ENCODE results near the gene GALNTL6.

The GALNTL6 gene

DNA sequence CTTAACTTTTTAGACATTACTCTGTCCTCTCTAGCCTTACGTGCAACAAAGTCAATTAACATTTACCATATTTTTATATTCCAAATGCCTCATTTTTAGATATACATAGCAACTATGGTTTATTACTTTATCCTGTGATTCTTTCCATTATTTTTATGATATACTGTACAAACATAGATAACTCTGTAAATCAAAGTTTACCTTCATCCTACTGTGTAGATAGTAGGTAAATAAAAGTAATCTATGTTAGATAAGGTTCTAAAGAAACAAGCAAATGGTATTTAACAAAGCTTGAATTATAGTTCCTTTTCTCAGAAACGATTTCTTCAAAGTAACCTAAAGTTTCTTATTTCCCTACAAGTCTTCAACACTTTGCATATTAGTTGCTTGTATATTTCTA, 350.0 kb downstream of the GALNTL6 start:
- Histone ChIP-seq H3F3A (ENCODE audit: low read depth) (no peaks in the 10 kb centered on the region), H4K20me1 (ENCODE audit: insufficient read depth, low read length, poor library complexity, severe bottlenecking) (no peaks in the 10 kb centered on the region), H2AFZ (ENCODE audit: low read length) (no peak overlapping the region), H3K79me2 (ENCODE audit: insufficient read depth, low read length) (no peaks in the 10 kb centered on the region), H3K9me3 (ENCODE audit: insufficient read depth, low read depth, low read length) (no peaks in the 10 kb centered on the region), H3K9me2 (replicated peaks; ENCODE audit: low read depth, low read length) (no peaks in the 10 kb centered on the region), H3K4me2 (ENCODE audit: low read depth, low read length, poor library complexity, severe bottlenecking) (no peak overlapping the region), H3K4me3 (ENCODE audit: low read length, poor library complexity, severe bottlenecking) (no peak overlapping the region), H3K36me3 (ENCODE audit: insufficient read depth, low read length) (no peaks in the 10 kb centered on the region), H3K9ac (ENCODE audit: low read depth, low read length, poor library complexity, severe bottlenecking) (no peak overlapping the region), H3K4me1 (ENCODE audit: insufficient read depth, low read length, poor library complexity, severe bottlenecking) (no peaks in the 10 kb centered on the region), H3K27me3 (ENCODE audit: insufficient read depth, low read length, poor library complexity, severe bottlenecking) (no peaks in the 10 kb centered on the region)
- no peak for TF ChIP-seq EZH2phosphoT487 (IDR thresholded peaks at IDR 0.05; ENCODE audit: borderline replicate concordance)
- TF ChIP-seq, protein P1, sequence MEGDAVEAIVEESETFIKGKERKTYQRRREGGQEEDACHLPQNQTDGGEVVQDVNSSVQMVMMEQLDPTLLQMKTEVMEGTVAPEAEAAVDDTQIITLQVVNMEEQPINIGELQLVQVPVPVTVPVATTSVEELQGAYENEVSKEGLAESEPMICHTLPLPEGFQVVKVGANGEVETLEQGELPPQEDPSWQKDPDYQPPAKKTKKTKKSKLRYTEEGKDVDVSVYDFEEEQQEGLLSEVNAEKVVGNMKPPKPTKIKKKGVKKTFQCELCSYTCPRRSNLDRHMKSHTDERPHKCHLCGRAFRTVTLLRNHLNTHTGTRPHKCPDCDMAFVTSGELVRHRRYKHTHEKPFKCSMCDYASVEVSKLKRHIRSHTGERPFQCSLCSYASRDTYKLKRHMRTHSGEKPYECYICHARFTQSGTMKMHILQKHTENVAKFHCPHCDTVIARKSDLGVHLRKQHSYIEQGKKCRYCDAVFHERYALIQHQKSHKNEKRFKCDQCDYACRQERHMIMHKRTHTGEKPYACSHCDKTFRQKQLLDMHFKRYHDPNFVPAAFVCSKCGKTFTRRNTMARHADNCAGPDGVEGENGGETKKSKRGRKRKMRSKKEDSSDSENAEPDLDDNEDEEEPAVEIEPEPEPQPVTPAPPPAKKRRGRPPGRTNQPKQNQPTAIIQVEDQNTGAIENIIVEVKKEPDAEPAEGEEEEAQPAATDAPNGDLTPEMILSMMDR (conservative IDR thresholded peaks at IDR 0.05; ENCODE audit: low read length): no peak

DNA sequence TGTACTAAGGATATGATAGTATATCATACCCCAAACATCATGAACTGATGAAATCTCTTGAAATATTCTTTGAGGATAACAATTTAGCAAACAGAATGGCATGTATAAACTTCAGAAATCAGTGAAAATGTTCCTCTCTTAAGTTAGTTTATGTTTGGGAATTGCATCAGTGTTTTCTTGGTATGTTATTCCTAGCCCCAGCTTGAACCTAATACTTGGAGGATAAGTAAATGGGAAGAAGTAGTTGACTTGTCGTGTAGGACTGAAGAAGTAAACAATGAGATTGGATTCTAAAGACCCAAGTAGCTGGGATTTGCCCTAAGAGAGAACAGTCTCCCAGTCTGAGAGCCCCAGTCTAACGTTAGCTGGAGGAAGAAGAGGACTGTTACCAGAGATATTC, 355.7 kb downstream of the GALNTL6 start:
- H2AFZ ChIP-seq (ENCODE audit: low read length): no peak overlapping the region
- H3K27me3 ChIP-seq (ENCODE audit: insufficient read depth, low read length, poor library complexity, severe bottlenecking): no peaks in the 10 kb centered on the region
- no peaks in the 10 kb centered on the region for H3K79me2 ChIP-seq (ENCODE audit: insufficient read depth, low read length)
- H3K9me3 ChIP-seq (ENCODE audit: insufficient read depth, low read depth, low read length): no peaks in the 10 kb centered on the region
- no peaks in the 10 kb centered on the region for H4K20me1 ChIP-seq (ENCODE audit: insufficient read depth, low read length, poor library complexity, severe bottlenecking)
- no peak overlapping the region for H3K4me3 ChIP-seq (ENCODE audit: low read length, poor library complexity, severe bottlenecking)
- TF ChIP-seq, protein P1 (conservative IDR thresholded peaks at IDR 0.05; ENCODE audit: low read length): no peak
- TF ChIP-seq EZH2phosphoT487 (IDR thresholded peaks at IDR 0.05; ENCODE audit: borderline replicate concordance): no peak
- H3K9ac ChIP-seq (ENCODE audit: low read depth, low read length, poor library complexity, severe bottlenecking): no peak overlapping the region
- H3K36me3 ChIP-seq (ENCODE audit: insufficient read depth, low read length): no peaks in the 10 kb centered on the region
- H3K9me2 ChIP-seq (replicated peaks; ENCODE audit: low read depth, low read length): no peaks in the 10 kb centered on the region
- H3K4me1 ChIP-seq (ENCODE audit: insufficient read depth, low read length, poor library complexity, severe bottlenecking): no peaks in the 10 kb centered on the region
- H3F3A ChIP-seq (ENCODE audit: low read depth): no peaks in the 10 kb centered on the region
- no peak overlapping the region for H3K4me2 ChIP-seq (ENCODE audit: low read depth, low read length, poor library complexity, severe bottlenecking)

DNA sequence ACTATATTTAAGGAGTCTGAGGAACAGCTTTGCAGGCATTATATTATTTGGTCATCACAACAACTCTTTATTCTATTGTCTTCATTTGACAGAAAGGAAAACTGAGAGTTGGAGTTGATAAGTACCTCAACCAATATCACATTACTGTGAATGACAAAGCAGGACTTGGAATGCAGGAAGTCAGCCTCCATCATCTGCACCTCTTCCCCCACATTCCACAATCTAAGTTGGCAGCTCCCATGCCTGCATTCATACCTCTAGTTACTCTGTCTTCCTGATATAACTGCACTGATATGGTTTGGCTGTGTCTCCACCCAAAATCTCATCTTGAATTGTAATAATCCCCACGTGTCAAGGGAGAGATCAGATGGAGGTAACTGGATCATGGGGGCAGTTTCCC, 356.7 kb downstream of the GALNTL6 start:
- no peaks in the 10 kb centered on the region for H3K79me2 ChIP-seq (ENCODE audit: insufficient read depth, low read length)
- no peaks in the 10 kb centered on the region for H4K20me1 ChIP-seq (ENCODE audit: insufficient read depth, low read length, poor library complexity, severe bottlenecking)
- no peak overlapping the region for H3K4me2 ChIP-seq (ENCODE audit: low read depth, low read length, poor library complexity, severe bottlenecking)
- no peaks in the 10 kb centered on the region for H3F3A ChIP-seq (ENCODE audit: low read depth)
- H3K27me3 ChIP-seq (ENCODE audit: insufficient read depth, low read length, poor library complexity, severe bottlenecking): no peaks in the 10 kb centered on the region
- H3K4me1 ChIP-seq (ENCODE audit: insufficient read depth, low read length, poor library complexity, severe bottlenecking): no peaks in the 10 kb centered on the region
- no peak overlapping the region for H3K4me3 ChIP-seq (ENCODE audit: low read length, poor library complexity, severe bottlenecking)
- no peaks in the 10 kb centered on the region for H3K36me3 ChIP-seq (ENCODE audit: insufficient read depth, low read length)
- no peak for TF ChIP-seq EZH2phosphoT487 (IDR thresholded peaks at IDR 0.05; ENCODE audit: borderline replicate concordance)
- TF ChIP-seq, protein P1 (conservative IDR thresholded peaks at IDR 0.05; ENCODE audit: low read length): no peak
- no peak overlapping the region for H2AFZ ChIP-seq (ENCODE audit: low read length)
- H3K9ac ChIP-seq (ENCODE audit: low read depth, low read length, poor library complexity, severe bottlenecking): no peak overlapping the region
- no peaks in the 10 kb centered on the region for H3K9me3 ChIP-seq (ENCODE audit: insufficient read depth, low read depth, low read length)
- no peaks in the 10 kb centered on the region for H3K9me2 ChIP-seq (replicated peaks; ENCODE audit: low read depth, low read length)
